GM21515 (cell line): ENCODE data around the gene RDX.
A peak's percentile ranks its signal among the peaks of the same experiment; 100 is the strongest.

ENCODE experiments used
- ATAC-seq: cut with Tn5 transposase; IDR thresholded peaks from one replicate; pipeline ENCODE4 v1.9.1; 2021; ENCODE audit not compliant: unreplicated experiment

The RDX gene

GRCh38 chr11:110173811-110174644 is 122.4 kb downstream of the RDX start:
- peak; percentile 79 for ATAC-seq

DNA sequence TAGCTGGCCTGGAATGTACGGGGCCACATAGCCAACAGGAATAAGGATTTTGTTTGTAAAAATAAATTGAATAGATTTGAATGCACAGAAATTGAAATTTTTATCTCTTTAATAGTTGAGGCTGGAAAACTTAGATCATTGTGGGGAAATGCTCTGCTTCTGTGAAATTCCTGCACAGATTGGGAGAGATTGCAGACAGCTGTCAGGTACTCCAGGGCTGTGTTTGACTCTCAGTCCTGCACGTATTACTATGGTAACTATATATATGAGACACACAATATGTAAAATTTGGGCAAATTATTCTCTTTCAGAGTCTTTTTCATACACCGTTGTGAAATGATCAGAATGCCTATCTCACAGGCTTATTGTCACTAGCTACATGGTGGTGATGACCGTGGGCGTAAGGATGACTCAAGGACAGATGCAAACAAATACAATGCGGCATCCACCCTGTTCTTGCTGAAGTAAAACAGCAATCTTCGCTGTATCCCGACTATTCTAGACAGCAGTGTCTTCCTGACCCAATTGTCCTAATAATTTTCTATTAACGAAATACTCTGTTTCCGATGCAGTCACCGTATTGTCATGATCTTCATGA is 123.8 kb downstream of the RDX start:
- ATAC-seq, result no peak

DNA sequence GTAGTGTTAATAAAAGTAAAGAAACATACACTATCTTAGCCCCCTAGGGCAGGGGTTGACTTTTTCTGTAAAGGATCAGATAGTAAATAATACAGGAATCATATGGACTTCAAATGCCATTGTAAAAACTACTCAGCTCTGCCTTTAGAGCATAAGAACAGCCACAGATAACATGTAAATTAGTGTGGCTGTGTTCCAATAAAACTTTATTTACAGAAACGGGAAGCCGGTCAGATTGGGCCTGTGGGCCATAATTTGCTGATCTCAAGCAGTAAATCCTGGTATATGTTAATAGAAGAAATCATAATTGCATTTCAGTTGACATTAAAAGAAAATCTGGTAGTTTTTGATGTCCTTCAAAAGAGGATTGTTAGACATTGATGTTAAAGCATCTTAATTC is 126.7 kb downstream of the RDX start:
- no peak for ATAC-seq

DNA sequence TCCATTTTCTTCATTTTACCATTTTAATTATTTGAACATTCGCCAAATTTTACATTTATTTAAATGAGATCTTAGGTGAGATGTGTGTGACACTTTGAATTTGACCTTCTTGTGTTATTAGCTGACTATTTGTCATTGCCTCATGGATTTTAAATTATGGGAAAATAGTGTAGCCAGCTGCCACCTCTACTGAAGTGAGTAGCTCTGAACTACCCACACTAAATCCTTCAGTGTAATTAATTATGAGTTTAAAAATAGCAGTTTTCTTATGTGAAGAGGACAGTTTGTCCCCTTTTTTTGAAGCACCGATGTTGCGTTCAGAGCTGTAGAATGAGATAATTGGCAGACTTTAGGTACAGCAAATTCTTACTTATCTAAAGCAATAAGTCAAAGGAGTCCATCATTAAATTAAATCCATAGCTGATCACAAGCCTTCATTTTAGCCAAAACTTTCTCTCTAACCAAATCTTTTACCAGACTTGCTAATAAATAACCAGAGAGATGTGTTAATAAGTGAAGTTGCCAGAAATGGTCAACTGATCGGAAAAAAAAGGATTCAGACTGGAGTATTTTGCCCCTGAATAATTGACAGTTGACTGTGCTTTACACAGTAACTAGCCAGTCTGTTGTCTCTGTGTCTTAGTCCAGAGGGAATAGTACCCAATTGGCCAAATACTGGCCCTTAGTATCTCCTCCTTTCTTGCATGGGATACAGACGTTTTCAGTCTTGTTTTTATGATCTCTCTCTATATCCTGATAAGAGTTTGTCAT is 128.2 kb downstream of the RDX start:
- no peak for ATAC-seq

DNA sequence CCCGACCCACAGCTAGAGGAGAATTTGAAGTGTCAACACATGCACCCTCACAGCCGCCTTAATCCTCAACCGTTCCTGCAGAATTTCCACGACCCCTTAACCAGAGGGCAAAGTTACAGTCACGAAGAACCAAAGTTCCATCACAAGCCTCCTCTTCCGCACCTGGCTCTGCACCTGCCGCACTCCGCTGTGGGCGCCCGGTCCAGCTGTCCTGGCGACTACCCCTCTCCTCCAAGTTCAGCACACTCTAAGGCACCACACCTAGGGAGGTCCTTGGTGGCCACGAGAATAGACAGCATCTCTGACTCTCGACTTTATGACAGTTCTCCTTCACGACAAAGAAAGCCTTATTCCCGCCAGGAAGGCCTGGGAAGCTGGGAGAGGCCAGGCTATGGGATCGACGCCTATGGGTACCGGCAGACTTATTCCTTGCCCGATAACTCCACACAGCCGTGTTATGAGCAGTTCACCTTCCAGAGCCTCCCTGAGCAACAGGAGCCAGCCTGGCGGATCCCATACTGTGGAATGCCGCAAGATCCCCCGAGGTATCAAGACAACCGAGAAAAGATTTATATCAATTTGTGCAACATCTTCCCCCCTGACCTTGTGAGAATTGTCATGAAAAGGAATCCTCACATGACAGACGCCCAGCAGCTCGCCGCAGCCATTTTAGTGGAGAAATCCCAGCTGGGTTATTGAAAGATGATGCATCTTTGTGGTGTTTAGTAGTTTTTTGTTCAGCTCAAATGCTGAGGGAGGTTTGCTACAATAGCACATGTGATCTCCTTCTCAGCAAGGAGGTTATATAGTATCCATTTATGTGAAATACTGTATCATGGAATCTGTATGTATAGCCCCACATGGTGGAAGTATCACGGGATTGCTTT is 131.1 kb downstream of the RDX start:
- no peak for ATAC-seq

GRCh38 chr11:110162216-110162615 is 134.2 kb downstream of the RDX start:
- no peak for ATAC-seq

- no peak for ATAC-seq
Measured at GRCh38 chr11:110161061-110161460, 135.4 kb downstream of the RDX start.

- no peak for ATAC-seq
Measured at GRCh38 chr11:110160437-110160836, 136.0 kb downstream of the RDX start.

- ATAC-seq, result no peak
Measured at GRCh38 chr11:110160016-110160415, 136.4 kb downstream of the RDX start.

DNA sequence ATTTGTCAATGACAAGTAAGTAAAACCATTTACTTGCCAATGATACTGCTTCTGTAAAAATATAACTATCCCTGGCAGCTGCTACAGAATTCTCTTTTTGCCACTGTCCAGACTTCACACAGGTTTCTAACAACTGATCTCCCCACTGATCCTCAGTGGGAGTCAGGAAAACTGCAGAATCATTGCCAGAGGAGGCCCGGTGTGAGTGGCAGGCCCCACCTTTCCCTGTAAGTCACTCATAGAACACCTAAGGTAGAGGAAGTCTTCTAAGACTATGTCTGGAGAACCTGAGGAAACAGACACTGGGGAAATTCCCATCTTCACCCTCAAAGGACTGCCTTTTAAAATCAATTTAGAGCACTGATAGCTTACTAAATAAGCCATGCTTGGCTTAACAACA is 136.9 kb downstream of the RDX start:
- no peak for ATAC-seq

GRCh38 chr11:110158317-110159200 is 137.9 kb downstream of the RDX start:
- ATAC-seq, result no peak

DNA sequence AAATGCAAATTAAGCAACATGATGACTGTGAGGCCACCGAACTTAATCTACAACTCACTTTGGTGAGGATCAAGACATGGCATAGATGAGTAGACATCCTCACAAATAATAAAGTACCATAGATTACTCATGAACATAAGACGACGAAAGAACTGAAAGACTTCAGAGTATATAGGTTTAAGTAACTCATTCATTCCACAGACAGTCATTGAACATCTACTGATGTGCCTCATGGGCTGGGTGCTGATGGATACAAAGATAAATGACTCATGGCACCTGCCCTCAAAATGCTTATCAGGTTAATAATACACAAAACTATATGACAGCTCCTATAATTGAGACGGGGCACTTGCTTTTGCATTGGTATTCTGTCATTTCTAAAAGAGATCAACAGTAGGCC is 139.9 kb downstream of the RDX start:
- ATAC-seq, result no peak

GRCh38 chr11:110153474-110153873 is 142.9 kb downstream of the RDX start:
- no peak for ATAC-seq

DNA sequence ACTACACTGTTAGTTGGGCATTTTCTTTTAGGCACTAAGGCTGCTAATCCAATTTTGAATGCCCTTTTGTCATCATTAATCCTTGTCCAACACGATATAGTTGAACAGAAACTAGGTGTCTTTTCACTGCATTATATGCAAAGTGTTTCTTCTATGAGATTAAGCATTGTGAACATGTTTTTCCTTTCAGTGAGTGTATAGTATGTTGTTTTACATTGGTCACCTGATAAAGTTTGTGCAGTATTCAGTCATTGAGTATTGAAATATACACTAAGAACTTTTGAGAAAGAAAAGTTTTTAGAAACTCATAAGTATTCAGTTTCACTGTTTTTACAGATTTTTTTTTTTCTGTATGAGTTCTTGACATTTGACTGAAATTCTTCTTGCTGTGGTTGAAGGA is 144.2 kb downstream of the RDX start:
- ATAC-seq, result no peak

- no peak for ATAC-seq
Measured at GRCh38 chr11:110148775-110149744, 147.4 kb downstream of the RDX start.

DNA sequence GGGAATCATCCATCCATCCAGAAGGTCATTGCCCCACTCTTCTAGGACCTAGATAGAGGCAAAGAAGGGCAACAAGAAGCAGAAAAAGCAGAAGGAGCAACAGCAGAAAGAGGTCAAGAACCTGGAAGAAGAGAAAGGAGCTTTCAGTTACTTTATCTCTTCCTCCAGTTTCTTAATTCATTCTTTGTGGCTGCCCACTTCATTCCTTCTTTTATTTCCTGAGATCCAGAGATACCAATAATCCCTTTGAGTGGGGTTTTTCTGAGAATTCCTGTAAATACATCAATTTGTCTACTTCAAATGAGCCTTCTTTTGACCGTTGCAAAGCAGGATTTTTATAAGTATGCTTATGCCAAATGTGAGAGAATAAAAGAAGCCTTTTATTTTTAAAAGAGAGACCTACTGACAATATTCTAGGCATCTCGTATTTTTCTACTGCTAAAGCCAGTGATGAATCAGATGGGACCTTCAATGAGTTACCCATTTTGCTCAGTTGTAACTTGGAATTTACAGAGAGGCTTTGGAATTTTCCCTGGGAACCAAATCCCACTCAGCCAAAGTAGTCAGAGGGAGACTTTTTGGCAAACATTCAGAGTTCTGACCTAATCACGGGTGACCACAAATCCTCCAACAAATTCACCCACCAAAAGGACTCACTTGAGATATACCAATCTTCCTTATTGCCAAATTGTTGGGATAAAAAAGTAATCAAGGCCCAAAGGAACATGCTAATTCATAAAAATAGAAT is 148.3 kb downstream of the RDX start:
- ATAC-seq, result no peak

- no peak for ATAC-seq
Measured at GRCh38 chr11:110141812-110142211, 154.6 kb downstream of the RDX start.

DNA sequence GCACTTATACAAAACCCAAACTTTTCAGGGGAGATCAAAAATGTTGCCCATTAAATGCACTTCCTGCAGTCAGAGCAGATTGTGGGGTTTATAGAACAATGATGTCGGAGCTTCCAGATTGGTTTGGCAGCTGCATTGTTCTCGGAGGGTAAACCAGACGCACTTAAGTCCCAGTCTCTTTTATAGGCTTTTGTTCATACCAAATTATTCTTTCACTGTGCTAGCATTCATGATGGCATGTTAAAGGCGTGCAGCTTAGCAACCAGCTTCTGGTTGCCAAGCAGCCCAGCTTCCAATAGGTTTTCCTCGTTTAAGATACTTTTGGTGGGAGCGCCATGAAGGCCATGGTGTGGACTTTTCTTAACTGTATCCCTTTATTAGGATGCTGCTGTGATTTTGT is 162.3 kb downstream of the RDX start:
- no peak for ATAC-seq
